Neuronal stem cell (in vitro differentiated cells): ENCODE measurements around the gene MGAT3.
A peak's percentile ranks its signal among the peaks of the same experiment; 100 is the strongest.

Source experiments
- DNase-seq: peaks from one replicate; pipeline ENCODE4 v3.0.0-alpha.2; 2013; ENCODE audit warnings: low spot score
- H2AFZ ChIP-seq: one replicate; pipeline ENCODE4 v1.6.1; 2013; ENCODE audit warnings: mild to moderate bottlenecking, low read length, inconsistent platforms
- H2AK5ac ChIP-seq: 2 replicates; pipeline ENCODE4 v1.6.1; 2013; ENCODE audit warnings: low read depth, mild to moderate bottlenecking, inconsistent platforms, low read length, moderate library complexity, mixed read lengths
- H2BK120ac ChIP-seq: 2 replicates; pipeline ENCODE4 v1.6.1; 2013; ENCODE audit warnings: low read depth, mild to moderate bottlenecking, inconsistent platforms, low read length, moderate library complexity, mixed read lengths
- H2BK12ac ChIP-seq: one replicate; pipeline ENCODE4 v1.6.1; 2013; ENCODE audit warnings: low read length, inconsistent platforms
- H2BK15ac ChIP-seq: 2 replicates; pipeline ENCODE4 v1.6.1; 2013; ENCODE audit warnings: mild to moderate bottlenecking, low read length, inconsistent platforms, mixed read lengths
- H2BK5ac ChIP-seq: one replicate; pipeline ENCODE4 v1.6.1; 2013; ENCODE audit warnings: inconsistent platforms, mild to moderate bottlenecking, low read length, moderate library complexity
- H3K14ac ChIP-seq: one replicate; pipeline ENCODE4 v1.6.1; 2013; ENCODE audit warnings: low read length, inconsistent platforms
- H3K18ac ChIP-seq: 2 replicates; pipeline ENCODE4 v1.6.1; 2013; ENCODE audit warnings: low read length, inconsistent platforms
- H3K23ac ChIP-seq: 2 replicates; pipeline ENCODE4 v1.6.1; 2013; ENCODE audit warnings: low read depth, mild to moderate bottlenecking, mixed read lengths, low read length, inconsistent platforms; ENCODE audit not compliant: poor library complexity
- H3K27ac ChIP-seq: replicated peaks from 3 replicates; pipeline ENCODE4 v1.5.1; 2013; ENCODE audit warnings: low read length, inconsistent platforms
- H3K27me3 ChIP-seq, 3 experiments: 2 replicates each; pipeline ENCODE4 v1.6.1; 2013; ENCODE audit warnings: low read length in 3 of 3, mild to moderate bottlenecking in 2 of 3, inconsistent platforms in 1 of 3, low read depth in 1 of 3, mixed read lengths in 1 of 3, moderate library complexity in 1 of 3; ENCODE audit not compliant: control insufficient read depth in 3 of 3, insufficient read depth in 3 of 3
- H3K36me3 ChIP-seq, 2 donors: replicated peaks in 1 of 2; 2 replicates each; pipeline ENCODE4 v1.6.1; 2013; ENCODE audit warnings: low read length in 2 of 2; ENCODE audit not compliant: control insufficient read depth in 2 of 2, insufficient read depth in 2 of 2
- H3K4ac ChIP-seq: 2 replicates; pipeline ENCODE4 v1.6.1; 2013; ENCODE audit warnings: inconsistent platforms, mild to moderate bottlenecking, low read length, moderate library complexity
- H3K4me1 ChIP-seq, 2 donors: 1 replicate in 1 of 2; 2 replicates in 1 of 2; pipeline ENCODE4 v1.6.1; 2013; ENCODE audit warnings: low read length in 2 of 2, low read depth in 1 of 2; ENCODE audit not compliant: control insufficient read depth in 2 of 2, insufficient read depth in 1 of 2
- H3K4me2 ChIP-seq: one replicate; pipeline ENCODE4 v1.6.1; 2013; ENCODE audit warnings: mild to moderate bottlenecking, low read length, inconsistent platforms; ENCODE audit not compliant: insufficient read depth, poor library complexity, severe bottlenecking
- H3K4me3 ChIP-seq, 2 donors: 2 replicates each; pipeline ENCODE4 v1.5.1; 2013; ENCODE audit warnings: low read length in 2 of 2, mild to moderate bottlenecking in 2 of 2, inconsistent platforms in 1 of 2, moderate library complexity in 1 of 2
- H3K79me1 ChIP-seq: one replicate; pipeline ENCODE4 v1.6.1; 2013; ENCODE audit warnings: low read depth, mild to moderate bottlenecking, inconsistent platforms, low read length, moderate library complexity
- H3K9ac ChIP-seq: one replicate; pipeline ENCODE4 v1.6.1; 2013; ENCODE audit warnings: mild to moderate bottlenecking, low read depth, low read length, inconsistent platforms; ENCODE audit not compliant: poor library complexity
- H3K9me3 ChIP-seq, 2 donors: replicated peaks in 1 of 2; 2 replicates each; pipeline versions ENCODE3 to v1.6.1; 2013; ENCODE audit warnings: low read length in 2 of 2, mild to moderate bottlenecking in 2 of 2, inconsistent platforms in 1 of 2, low read depth in 1 of 2, mixed read lengths in 1 of 2, moderate library complexity in 1 of 2; ENCODE audit not compliant: control insufficient read depth in 2 of 2, insufficient read depth in 1 of 2
- H4K8ac ChIP-seq: one replicate; pipeline ENCODE4 v1.6.1; 2013; ENCODE audit warnings: low read depth, mild to moderate bottlenecking, inconsistent platforms, low read length, moderate library complexity
- H4K91ac ChIP-seq: one replicate; pipeline ENCODE4 v1.6.1; 2013; ENCODE audit warnings: low read length, low read depth, mild to moderate bottlenecking, inconsistent platforms; ENCODE audit not compliant: poor library complexity
- WGBS, 2 donors: extraction: QIAGEN DNeasy Blood & Tissue Kit; methylation state at CpG; one replicate each; pipeline ENCODE4 v1.1.7; 2013; ENCODE audit warnings: missing lambda C conversion rate in 2 of 2, mixed read lengths in 1 of 2; ENCODE audit not compliant: insufficient read length in 2 of 2, insufficient replicate concordance in 1 of 2; ENCODE audit errors: extremely low coverage in 2 of 2; 5-methylcytosine and 5-hydroxymethylcytosine counted together

Gene MGAT3

GRCh38 chr22:39444247-39444800 lies 12.5 kb upstream of the MGAT3 start:
- Histone ChIP-seq H3K9ac (no peak overlapping the region), H3K4me2 (no peak overlapping the region), H4K8ac (no peak overlapping the region), H3K79me1 (no peaks in the 10 kb centered on the region), H3K4me1 (peaks cover 9% of the 10 kb centered on the region in 2 donors), H3K36me3 (no peaks in the 10 kb centered on the region), H2BK120ac (no peak overlapping the region), H3K27ac (no peak overlapping the region), H3K14ac (no peak overlapping the region), H2AK5ac (peak overlapping the region; percentile 33), H2BK12ac (no peak overlapping the region), H3K9me3 (no peaks in the 10 kb centered on the region), H3K4me3 (no peak overlapping the region), H2BK15ac (no peak overlapping the region), H4K91ac (no peak overlapping the region), H3K4ac (no peak overlapping the region), H3K27me3 (peaks cover 0 to under 1% (median 0%) of the 10 kb centered on the region in 3 experiments), H3K23ac (no peak overlapping the region), H2BK5ac (no peak overlapping the region), H2AFZ (no peak overlapping the region), H3K18ac (no peak overlapping the region)
- WGBS, 2 donors, result no CpG with 5 or more reads among the region's 7 CpGs
- no peak for DNase-seq

- H3K4me1 ChIP-seq, result peaks cover 9% of the 10 kb centered on the region in 2 donors
- no peak overlapping the region for H3K4me3 ChIP-seq
- no peak for DNase-seq
- H3K27me3 ChIP-seq, result no peaks in the 10 kb centered on the region
- no peak overlapping the region for H4K91ac ChIP-seq
- no peak overlapping the region for H3K4me2 ChIP-seq
- no peak overlapping the region for H3K4ac ChIP-seq
- no peaks in the 10 kb centered on the region for H3K36me3 ChIP-seq
- H3K9me3 ChIP-seq, result no peaks in the 10 kb centered on the region
- no peak overlapping the region for H2BK12ac ChIP-seq
- no peak overlapping the region for H3K18ac ChIP-seq
- peak overlapping the region; percentile 23 for H2AK5ac ChIP-seq
- no peak overlapping the region for H3K9ac ChIP-seq
- no peak overlapping the region for H3K23ac ChIP-seq
- no peak overlapping the region for H3K14ac ChIP-seq
- H2BK5ac ChIP-seq, result no peak overlapping the region
- no CpG with 5 or more reads among the region's 11 CpGs for WGBS, 2 donors
- H3K79me1 ChIP-seq, result no peaks in the 10 kb centered on the region
- no peak overlapping the region for H2BK15ac ChIP-seq
- H4K8ac ChIP-seq, result no peak overlapping the region
- H2BK120ac ChIP-seq, result no peak overlapping the region
- peak overlapping the region; percentile 77 for H2AFZ ChIP-seq
- H3K27ac ChIP-seq, result no peak overlapping the region
Measured at GRCh38 chr22:39444937-39445465, 11.8 kb upstream of the MGAT3 start.

- WGBS, 2 donors, result no CpG with 5 or more reads among the region's 9 CpGs
- Histone ChIP-seq H3K9ac (no peak overlapping the region), H2AK5ac (peak overlapping the region; percentile 23), H3K18ac (peak overlapping the region; percentile 89), H2AFZ (peak overlapping the region; percentile 77), H4K8ac (no peak overlapping the region), H4K91ac (peak overlapping the region; percentile 68), H2BK15ac (no peak overlapping the region), H3K79me1 (no peaks in the 10 kb centered on the region), H3K4me3 (no peak overlapping the region), H3K14ac (no peak overlapping the region), H3K36me3 (no peaks in the 10 kb centered on the region), H3K4me2 (no peak overlapping the region), H3K4ac (no peak overlapping the region), H3K4me1 (peaks cover 9% of the 10 kb centered on the region in 2 donors), H3K27ac (no peak overlapping the region), H3K27me3 (peaks cover 0 to 5% (median 0%) of the 10 kb centered on the region in 3 experiments), H3K23ac (no peak overlapping the region), H2BK12ac (peak overlapping the region; percentile 85), H2BK5ac (peak overlapping the region; percentile 44), H2BK120ac (peak overlapping the region; percentile 90), H3K9me3 (no peaks in the 10 kb centered on the region)
- no peak for DNase-seq
Measured at GRCh38 chr22:39445678-39446077, 11.1 kb upstream of the MGAT3 start.

- peak overlapping the region; percentile 44 for H2BK5ac ChIP-seq
- no peak overlapping the region for H2BK12ac ChIP-seq
- H2AFZ ChIP-seq, result peak overlapping the region; percentile 77
- no peaks in the 10 kb centered on the region for H3K79me1 ChIP-seq
- H2BK15ac ChIP-seq, result no peak overlapping the region
- no peak overlapping the region for H3K4ac ChIP-seq
- DNase-seq, result no peak
- no peak overlapping the region for H4K8ac ChIP-seq
- no peaks in the 10 kb centered on the region for H3K9me3 ChIP-seq
- peak overlapping the region; percentile 23 for H2AK5ac ChIP-seq
- H3K4me3 ChIP-seq, result no peak overlapping the region
- H3K27ac ChIP-seq, result no peak overlapping the region
- no peak overlapping the region for H3K23ac ChIP-seq
- peak overlapping the region; percentile 90 for H2BK120ac ChIP-seq
- H3K4me2 ChIP-seq, result no peak overlapping the region
- H3K4me1 ChIP-seq, result peaks cover 9% of the 10 kb centered on the region in 2 donors
- H3K18ac ChIP-seq, result peak overlapping the region; percentile 89
- H3K36me3 ChIP-seq, result no peaks in the 10 kb centered on the region
- peak overlapping the region; percentile 6 for H3K9ac ChIP-seq
- WGBS, 2 donors, result no CpG with 5 or more reads among the region's 13 CpGs
- H3K14ac ChIP-seq, result no peak overlapping the region
- H4K91ac ChIP-seq, result no peak overlapping the region
- H3K27me3 ChIP-seq, result peaks cover 0 to 5% (median 0%) of the 10 kb centered on the region in 3 experiments
Measured at GRCh38 chr22:39446239-39446721, 10.5 kb upstream of the MGAT3 start.
